Limb (tissue), 2 donors: ENCODE data around the gene KIAA0408.
"Not testable (repeated sequence)": the region's sequence is repeated elsewhere in the genome, so short reads cannot be mapped to it uniquely, and the experiment has no call there.

Experiments
- DNase-seq, 2 donors: peaks; one replicate each; pipeline ENCODE4 v3.0.0-alpha.2; 2016; ENCODE audit errors: extremely low spot score in 2 of 2

The KIAA0408 gene

DNA sequence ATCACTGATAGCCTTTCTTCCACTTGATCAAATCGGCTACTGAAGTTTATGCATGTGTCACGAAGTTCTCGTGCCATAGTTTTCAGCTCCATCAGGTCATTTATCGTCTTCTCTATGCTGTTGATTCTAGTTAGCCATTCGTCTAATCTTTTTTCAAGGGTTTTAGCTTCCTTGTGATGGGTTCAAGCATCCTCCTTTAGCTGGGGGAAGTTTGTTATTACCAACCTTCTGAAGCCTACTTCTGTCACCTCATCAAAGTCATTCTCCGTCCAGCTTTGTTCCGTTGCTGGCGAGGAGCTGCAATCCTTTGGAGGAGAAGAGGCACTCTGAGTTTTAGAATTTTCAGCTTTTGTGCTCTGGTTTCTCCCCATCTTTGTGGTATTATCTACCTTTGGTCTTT is 47.2 kb downstream of the KIAA0408 start:
- not testable (repeated sequence) for DNase-seq
